ENCODE data around the gene PNCK. TPM values are rescaled to one million over a fixed set of nuclear protein-coding genes. Genes with fewer than 3 reads are reported as not detected.
"Not testable (repeated sequence)": the region's sequence is repeated elsewhere in the genome, so short reads cannot be mapped to it uniquely, and the experiment has no call there.

Gene PNCK
- total and polyA plus RNA-seq, 12 donors, result 0.42 to 6.5 (median 1.2) TPM; not detected in 2

- H3K27ac ChIP-seq, result peak overlapping the region in 4 of 5 donors; percentile 41 to 83 (median 73)
- no peak for DNase-seq
- no peak for TF ChIP-seq POLR2A (IDR thresholded peaks at IDR 0.05)
- TF ChIP-seq, protein P1, sequence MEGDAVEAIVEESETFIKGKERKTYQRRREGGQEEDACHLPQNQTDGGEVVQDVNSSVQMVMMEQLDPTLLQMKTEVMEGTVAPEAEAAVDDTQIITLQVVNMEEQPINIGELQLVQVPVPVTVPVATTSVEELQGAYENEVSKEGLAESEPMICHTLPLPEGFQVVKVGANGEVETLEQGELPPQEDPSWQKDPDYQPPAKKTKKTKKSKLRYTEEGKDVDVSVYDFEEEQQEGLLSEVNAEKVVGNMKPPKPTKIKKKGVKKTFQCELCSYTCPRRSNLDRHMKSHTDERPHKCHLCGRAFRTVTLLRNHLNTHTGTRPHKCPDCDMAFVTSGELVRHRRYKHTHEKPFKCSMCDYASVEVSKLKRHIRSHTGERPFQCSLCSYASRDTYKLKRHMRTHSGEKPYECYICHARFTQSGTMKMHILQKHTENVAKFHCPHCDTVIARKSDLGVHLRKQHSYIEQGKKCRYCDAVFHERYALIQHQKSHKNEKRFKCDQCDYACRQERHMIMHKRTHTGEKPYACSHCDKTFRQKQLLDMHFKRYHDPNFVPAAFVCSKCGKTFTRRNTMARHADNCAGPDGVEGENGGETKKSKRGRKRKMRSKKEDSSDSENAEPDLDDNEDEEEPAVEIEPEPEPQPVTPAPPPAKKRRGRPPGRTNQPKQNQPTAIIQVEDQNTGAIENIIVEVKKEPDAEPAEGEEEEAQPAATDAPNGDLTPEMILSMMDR (IDR thresholded peaks at IDR 0.05), result no peak
- H3K4me3 ChIP-seq, result no peak overlapping the region
- peaks cover 0 to 4% of the 10 kb centered on the region in 2 donors for H3K4me1 ChIP-seq (replicated peaks in 1 of 2)
- 71 to 94% (median 85%) methylated on average over 1 to 6 of the region's 6 CpGs for WGBS, 4 donors
- H3K36me3 ChIP-seq (replicated peaks in 1 of 2), result peaks cover 0 to 16% of the 10 kb centered on the region in 2 donors
- H3K9me3 ChIP-seq (replicated peaks in 1 of 3), result no peaks in the 10 kb centered on the region
- H3K27me3 ChIP-seq, result no peaks in the 10 kb centered on the region
- intact Hi-C loops (cut with DNase I), result no loop called here
Measured at GRCh38 chrX:153700967-153701366, 27.4 kb upstream of the PNCK start.

GRCh38 chrX:153700376-153700945 lies 26.8 kb upstream of the PNCK start:
- H3K4me1 ChIP-seq (replicated peaks in 1 of 2), result peaks cover 0 to 4% of the 10 kb centered on the region in 2 donors
- intact Hi-C loops (cut with DNase I), result no loop called here
- peak in 2 of 7 donors; percentile 37 to 55 for DNase-seq
- TF ChIP-seq, protein P1 (IDR thresholded peaks at IDR 0.05), result no peak
- TF ChIP-seq POLR2A (IDR thresholded peaks at IDR 0.05), result no peak
- WGBS, 4 donors, result 44 to 72% (median 66%) methylated on average over 2 to 15 of the region's 15 CpGs
- H3K36me3 ChIP-seq (replicated peaks in 1 of 2), result peaks cover 0 to 16% of the 10 kb centered on the region in 2 donors
- H3K27me3 ChIP-seq, result no peaks in the 10 kb centered on the region
- H3K4me3 ChIP-seq, result no peak overlapping the region
- H3K9me3 ChIP-seq (replicated peaks in 1 of 3), result no peaks in the 10 kb centered on the region
- H3K27ac ChIP-seq, result peak overlapping the region in 4 of 5 donors; percentile 41 to 83 (median 73)

DNA sequence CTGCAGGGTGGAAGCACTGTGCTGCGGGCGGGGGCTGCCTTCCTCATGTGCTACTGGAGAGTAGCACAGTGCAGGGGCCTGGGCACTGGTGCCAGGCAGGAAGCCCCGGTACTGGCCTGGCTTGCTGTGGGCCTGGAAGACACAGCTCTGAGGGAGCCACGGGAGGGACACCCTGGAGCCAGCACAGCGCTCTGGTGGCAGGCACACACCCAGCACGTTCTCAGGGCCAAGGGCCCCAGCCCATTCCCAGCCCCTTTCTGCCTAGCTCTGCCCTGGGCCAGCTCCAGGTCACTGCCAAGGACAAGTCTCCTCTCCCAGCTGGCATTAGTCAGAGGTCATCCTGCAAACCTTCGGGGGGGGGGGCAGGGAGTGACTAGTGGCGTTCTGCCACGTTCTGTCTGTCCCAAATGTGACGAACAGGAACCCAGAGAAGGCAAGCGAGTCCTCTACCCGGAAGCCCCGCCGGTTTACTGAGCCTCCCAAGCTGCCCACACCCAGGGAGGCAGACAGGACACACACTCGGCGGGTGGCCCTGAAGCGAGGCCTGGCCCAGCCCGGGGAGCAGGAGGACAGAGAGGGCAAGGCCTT lies 26.3 kb upstream of the PNCK start:
- H3K9me3 ChIP-seq (replicated peaks in 1 of 3); H3K4me3 ChIP-seq; H3K27me3 ChIP-seq; intact Hi-C loops (cut with DNase I); H3K4me1 ChIP-seq (replicated peaks in 1 of 2): not testable (repeated sequence)
- H3K27ac ChIP-seq, result peak overlapping the region in 4 of 5 donors; percentile 41 to 83 (median 73)
- 39 to 55% (median 54%) methylated on average over 2 to 18 of the region's 18 CpGs; no CpG with 5 or more reads in 1 of the 4 donors for WGBS, 4 donors
- H3K36me3 ChIP-seq (replicated peaks in 1 of 2), result peaks cover 0 to 16% of the 10 kb centered on the region in 2 donors
- peak in 1 of 2 donors; percentile 35 for TF ChIP-seq POLR2A (IDR thresholded peaks at IDR 0.05)
- peak in 6 of 7 donors; percentile 66 to 84 (median 80) for DNase-seq

DNA sequence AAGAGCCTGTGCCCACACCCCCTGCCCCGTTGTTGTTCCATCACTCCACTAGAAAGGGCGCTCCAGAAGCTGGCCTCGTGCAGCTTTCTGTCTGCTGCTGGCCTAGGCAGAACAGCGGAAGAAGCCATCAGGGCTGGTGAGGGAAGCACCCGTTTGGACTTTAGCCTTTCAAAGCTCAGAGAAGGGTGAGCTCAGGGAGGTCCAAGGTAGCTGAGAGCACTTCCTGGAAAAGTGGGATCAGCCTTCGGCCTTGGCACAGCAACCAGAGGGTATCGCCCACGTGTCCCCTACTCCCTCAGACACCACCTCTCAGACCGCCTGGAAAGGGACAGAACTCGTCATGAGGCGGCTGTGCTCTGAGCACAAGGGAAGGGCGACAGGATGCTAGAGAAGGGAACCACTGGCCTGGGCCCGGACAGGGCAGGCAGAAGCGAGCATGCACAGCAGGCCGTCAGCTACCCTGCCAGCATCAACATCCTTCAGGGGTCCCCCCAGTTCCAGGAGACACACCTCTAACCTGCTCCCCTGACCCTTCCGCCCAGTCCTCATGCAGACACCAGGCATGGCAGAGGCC lies 25.7 kb upstream of the PNCK start:
- Histone ChIP-seq H3K36me3 (replicated peaks in 1 of 2) (peaks cover 0 to 16% of the 10 kb centered on the region in 2 donors), H3K27ac (peak overlapping the region in 3 of 5 donors; percentile 8 to 83 (median 82))
- H3K27me3 ChIP-seq; intact Hi-C loops (cut with DNase I); H3K4me3 ChIP-seq; H3K9me3 ChIP-seq (replicated peaks in 1 of 3); H3K4me1 ChIP-seq (replicated peaks in 1 of 2): not testable (repeated sequence)
- peak in 1 of 7 donors; percentile 23 for DNase-seq
- WGBS, 4 donors, result 59 to 73% (median 64%) methylated on average over 5 to 16 of the region's 16 CpGs

Data from adrenal gland (tissue), 12 donors.